Activated CD4-positive, alpha-beta T cell treated with anti-CD3 and anti-CD28 coated beads, Interleukin-2, amount 50 U/mL, for 24 hours (primary cell): Measurements from ENCODE around the gene WNK3.

Experiments
- DNase-seq, 2 donors: peaks; one replicate each; pipeline ENCODE4 v3.0.0-alpha.2; 2020; ENCODE audit warnings: low read depth in 1 of 2, low spot score in 1 of 2

WNK3 gene

GRCh38 chrX:54171527-54172250 is 186.2 kb downstream of the WNK3 start:
- DNase-seq: no peak

DNA sequence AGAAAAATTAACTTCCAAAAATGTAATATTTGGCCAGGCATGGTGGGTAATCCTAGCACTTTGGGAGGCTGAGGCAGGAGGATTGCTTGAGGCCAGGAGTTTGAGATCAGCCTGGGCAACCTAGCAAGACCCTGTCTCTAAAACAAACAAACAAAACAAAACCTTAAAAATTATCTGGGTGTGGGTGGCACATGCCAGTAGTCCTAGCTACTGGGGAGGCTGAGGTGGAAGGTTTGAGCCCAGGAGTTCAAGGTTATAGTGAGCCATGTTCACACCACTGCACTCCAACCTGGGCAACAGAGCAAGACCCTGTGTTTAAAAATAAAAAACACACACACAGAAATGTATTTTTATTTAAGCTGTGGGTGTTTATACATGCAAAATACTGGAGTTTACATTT is 186.8 kb downstream of the WNK3 start:
- DNase-seq: no peak

GRCh38 chrX:54166915-54167314 is 190.9 kb downstream of the WNK3 start:
- no peak for DNase-seq

DNA sequence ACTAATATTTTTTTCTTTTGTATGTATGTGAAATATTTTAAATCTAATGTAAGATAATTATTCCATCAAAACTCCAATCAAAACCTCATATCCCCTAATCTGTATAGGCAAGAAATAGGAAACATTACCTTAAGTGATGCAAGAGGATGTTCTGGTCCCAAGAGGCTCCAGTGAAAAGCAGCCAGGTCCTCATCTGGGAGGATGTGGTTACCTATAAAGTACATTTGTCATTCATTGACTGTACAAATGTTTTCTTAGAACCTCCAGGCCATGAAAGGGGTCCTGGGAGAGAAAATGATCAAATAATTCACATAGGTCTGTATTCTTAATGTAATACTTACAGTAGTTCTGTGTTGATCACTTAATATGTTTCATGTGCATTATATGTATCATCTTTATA is 200.3 kb downstream of the WNK3 start:
- no peak for DNase-seq
